Measurements from ENCODE around the gene ZNF180. TPM values are rescaled to one million over a fixed set of nuclear protein-coding genes. Genes with fewer than 3 reads are reported as not detected.
"Not testable (repeated sequence)": the region's sequence is repeated elsewhere in the genome, so short reads cannot be mapped to it uniquely, and the experiment has no call there.

ZNF180 gene
- total RNA-seq, 2 experiments from 2014 or later, result 7.6 to 9.4 TPM

- ATAC-seq (ENCODE audit: poor library complexity) (no peak), DNase-seq (no peak)
- Histone ChIP-seq H3K27ac (ENCODE audit: low read depth in 1 of 2, low read length in 2 of 2) (no peak overlapping the region), H3K9me3 (ENCODE audit: control insufficient read depth in 1 of 2, insufficient read depth in 1 of 2, low read length in 2 of 2) (peaks cover 71 to 84% of the 10 kb centered on the region in 2 experiments), H3K36me3 (ENCODE audit: insufficient read depth, low read length) (peaks cover 63% of the 10 kb centered on the region), H3K4me3 (ENCODE audit: low read length) (no peak overlapping the region), H3K4me1 (ENCODE audit: insufficient read depth, low read length) (peaks cover 26% of the 10 kb centered on the region), H3K27me3 (ENCODE audit: control insufficient read depth in 1 of 2, insufficient read depth in 2 of 2, low read length in 2 of 2) (no peaks in the 10 kb centered on the region)
- POLR2A ChIA-PET, result no interaction called here
- TF ChIP-seq CTCF (IDR thresholded peaks at IDR 0.05), result no peak
- H3K4me3 Mint-ChIP-seq, result peak overlapping the region; percentile 54
- H3K27me3 Mint-ChIP-seq, result no peaks in the 10 kb centered on the region
- CTCF ChIA-PET, result no interaction called here
- H3K4me1 Mint-ChIP-seq (ENCODE audit: low read depth), result peaks cover 44% of the 10 kb centered on the region
- H3K9me3 Mint-ChIP-seq, result peaks cover 28% of the 10 kb centered on the region
- H3K27ac Mint-ChIP-seq, result no peak overlapping the region
- intact Hi-C loops (cut with DNase I, micrococcal nuclease), result no loop called here
- peaks cover 99% of the 10 kb centered on the region for H3K36me3 Mint-ChIP-seq (ENCODE audit: low read depth)
Observed at GRCh38 chr19:44496711-44497110, 3.6 kb downstream of the ZNF180 start.

DNA sequence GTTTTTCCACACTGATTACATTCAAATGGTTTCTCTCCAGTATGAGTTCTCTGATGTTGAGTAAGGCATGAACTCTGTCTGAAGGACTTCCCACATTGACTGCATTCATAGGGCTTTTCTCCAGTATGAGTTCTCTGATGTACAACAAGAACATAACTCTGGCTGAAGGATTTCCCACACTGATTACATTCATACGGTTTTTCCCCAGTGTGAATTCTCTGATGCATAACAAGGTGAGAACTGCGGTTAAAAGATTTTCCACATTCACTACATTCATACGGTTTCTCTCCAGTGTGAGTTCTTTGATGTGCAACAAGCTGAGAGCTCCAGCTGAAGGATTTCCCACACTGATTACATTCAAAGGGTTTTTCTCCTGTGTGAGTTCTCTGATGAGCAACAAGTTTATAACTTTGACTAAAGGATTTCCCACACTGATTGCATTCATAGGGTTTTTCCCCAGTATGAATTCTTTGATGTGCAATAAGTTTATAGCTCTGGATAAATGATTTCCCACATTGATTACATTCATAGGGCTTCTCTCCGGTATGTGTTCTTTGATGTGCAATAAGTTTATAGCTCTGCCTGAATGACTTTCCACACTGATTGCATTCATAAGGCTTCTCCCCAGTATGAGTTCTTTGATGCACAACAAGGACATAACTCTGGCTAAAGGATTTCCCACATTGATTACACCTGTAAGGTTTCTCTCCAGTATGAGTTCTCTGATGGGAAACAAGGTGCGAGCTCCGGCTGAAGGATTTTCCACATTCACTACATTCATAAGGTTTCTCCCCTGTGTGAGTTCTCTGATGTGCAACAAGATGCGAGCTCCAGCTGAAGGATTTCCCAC is 23.5 kb downstream of the ZNF180 start:
- ChIA-PET POLR2A (no interaction called here), CTCF (no interaction called here)
- Mint-ChIP-seq H3K4me1 (ENCODE audit: low read depth) (no peaks in the 10 kb centered on the region), H3K27ac (peak overlapping the region; percentile 66), H3K36me3 (ENCODE audit: low read depth) (peaks cover 100% of the 10 kb centered on the region), H3K4me3 (peak overlapping the region; percentile 42), H3K9me3 (peaks cover 22% of the 10 kb centered on the region), H3K27me3 (no peaks in the 10 kb centered on the region)
- peaks cover 49% of the 10 kb centered on the region for H3K36me3 ChIP-seq (ENCODE audit: insufficient read depth, low read length)
- ATAC-seq (ENCODE audit: poor library complexity) (no peak), DNase-seq (peak in 1 of 14 experiments; percentile 9)
- TF ChIP-seq CTCF (IDR thresholded peaks at IDR 0.05), result no peak
- intact Hi-C loops (cut with DNase I, micrococcal nuclease), result no loop called here
- no peaks in the 10 kb centered on the region for H3K4me1 ChIP-seq (ENCODE audit: insufficient read depth, low read length)
- H3K27ac ChIP-seq (ENCODE audit: low read depth in 1 of 2, low read length in 2 of 2), result no peak overlapping the region
- no peaks in the 10 kb centered on the region for H3K27me3 ChIP-seq (ENCODE audit: control insufficient read depth in 1 of 2, insufficient read depth in 2 of 2, low read length in 2 of 2)
- H3K9me3 ChIP-seq (ENCODE audit: control insufficient read depth in 1 of 2, insufficient read depth in 1 of 2, low read length in 2 of 2), result peaks cover 20 to 100% of the 10 kb centered on the region in 2 experiments
- H3K4me3 ChIP-seq (ENCODE audit: low read length), result no peak overlapping the region

- H3K4me1 Mint-ChIP-seq (ENCODE audit: low read depth); H3K27me3 Mint-ChIP-seq; H3K36me3 ChIP-seq (ENCODE audit: insufficient read depth, low read length); H3K27ac ChIP-seq (ENCODE audit: low read depth in 1 of 2, low read length in 2 of 2); ATAC-seq (ENCODE audit: poor library complexity); H3K4me3 Mint-ChIP-seq; H3K27ac Mint-ChIP-seq; POLR2A ChIA-PET; CTCF ChIA-PET; H3K4me3 ChIP-seq (ENCODE audit: low read length); H3K27me3 ChIP-seq (ENCODE audit: control insufficient read depth in 1 of 2, insufficient read depth in 2 of 2, low read length in 2 of 2); DNase-seq; H3K4me1 ChIP-seq (ENCODE audit: insufficient read depth, low read length); intact Hi-C loops (cut with DNase I, micrococcal nuclease): not testable (repeated sequence)
- Mint-ChIP-seq H3K36me3 (ENCODE audit: low read depth) (peaks cover 91% of the 10 kb centered on the region), H3K9me3 (peaks cover 34% of the 10 kb centered on the region)
- peaks cover 22 to 98% of the 10 kb centered on the region in 2 experiments for H3K9me3 ChIP-seq (ENCODE audit: control insufficient read depth in 1 of 2, insufficient read depth in 1 of 2, low read length in 2 of 2)
Observed at GRCh38 chr19:44468730-44469129, 31.6 kb downstream of the ZNF180 start.

DNA sequence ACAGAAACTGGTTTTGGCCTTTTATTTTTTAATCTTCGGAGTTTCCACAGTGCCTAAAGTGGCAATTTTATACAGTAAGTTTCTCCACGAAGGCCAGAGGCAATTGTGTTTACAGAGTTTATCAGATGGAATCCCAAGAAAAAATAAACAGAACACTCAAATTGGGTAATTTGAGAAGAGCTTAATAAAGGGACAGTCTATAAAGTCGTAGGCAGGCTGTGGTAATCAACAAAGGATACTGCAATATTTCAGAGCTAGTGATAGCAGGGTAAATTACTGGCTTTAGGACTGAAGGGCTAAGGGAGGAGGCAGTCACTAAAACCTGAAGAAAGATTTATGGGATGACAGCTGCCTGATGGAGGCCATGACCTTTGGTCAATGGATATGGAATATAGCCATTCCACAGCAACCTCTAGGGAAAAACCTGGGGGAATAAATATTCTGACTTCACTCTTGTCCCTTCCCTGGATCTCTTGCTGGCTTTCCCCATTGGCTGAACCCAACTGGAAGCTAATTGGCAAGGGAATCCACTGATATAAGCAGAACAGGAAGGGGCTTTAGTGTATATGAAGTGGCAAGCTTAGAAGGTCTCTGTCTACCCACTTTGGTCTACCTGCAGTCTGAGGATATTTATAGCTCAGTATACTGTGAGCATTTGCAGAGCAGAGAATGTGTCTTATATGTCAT is 37.6 kb downstream of the ZNF180 start:
- H3K27me3 ChIP-seq (ENCODE audit: control insufficient read depth in 1 of 2, insufficient read depth in 2 of 2, low read length in 2 of 2); CTCF ChIA-PET; H3K4me1 Mint-ChIP-seq (ENCODE audit: low read depth); H3K27ac ChIP-seq (ENCODE audit: low read depth in 1 of 2, low read length in 2 of 2); ATAC-seq (ENCODE audit: poor library complexity); POLR2A ChIA-PET; H3K4me1 ChIP-seq (ENCODE audit: insufficient read depth, low read length); H3K36me3 ChIP-seq (ENCODE audit: insufficient read depth, low read length); intact Hi-C loops (cut with DNase I, micrococcal nuclease); DNase-seq; H3K27me3 Mint-ChIP-seq; H3K27ac Mint-ChIP-seq; H3K4me3 ChIP-seq (ENCODE audit: low read length); H3K4me3 Mint-ChIP-seq: not testable (repeated sequence)
- H3K9me3 ChIP-seq (ENCODE audit: control insufficient read depth in 1 of 2, insufficient read depth in 1 of 2, low read length in 2 of 2), result peaks cover 26 to 62% of the 10 kb centered on the region in 2 experiments
- Mint-ChIP-seq H3K9me3 (peaks cover 22% of the 10 kb centered on the region), H3K36me3 (ENCODE audit: low read depth) (peaks cover 58% of the 10 kb centered on the region)

- DNase-seq; CTCF ChIA-PET; ATAC-seq (ENCODE audit: poor library complexity); H3K27me3 ChIP-seq (ENCODE audit: control insufficient read depth in 1 of 2, insufficient read depth in 2 of 2, low read length in 2 of 2); H3K4me1 Mint-ChIP-seq (ENCODE audit: low read depth); H3K27ac Mint-ChIP-seq; POLR2A ChIA-PET; H3K4me1 ChIP-seq (ENCODE audit: insufficient read depth, low read length); H3K36me3 ChIP-seq (ENCODE audit: insufficient read depth, low read length); H3K4me3 Mint-ChIP-seq; H3K27ac ChIP-seq (ENCODE audit: low read depth in 1 of 2, low read length in 2 of 2); H3K4me3 ChIP-seq (ENCODE audit: low read length); intact Hi-C loops (cut with DNase I, micrococcal nuclease): not testable (repeated sequence)
- Mint-ChIP-seq H3K27me3 (peaks cover 16% of the 10 kb centered on the region), H3K36me3 (ENCODE audit: low read depth) (peaks cover 53% of the 10 kb centered on the region), H3K9me3 (peaks cover 36% of the 10 kb centered on the region)
- H3K9me3 ChIP-seq (ENCODE audit: control insufficient read depth in 1 of 2, insufficient read depth in 1 of 2, low read length in 2 of 2), result peaks cover 63 to 71% of the 10 kb centered on the region in 2 experiments
Observed at GRCh38 chr19:44456016-44456415, 44.3 kb downstream of the ZNF180 start.
